ENCODE data around the gene CXCL11. TPM values are rescaled to one million over a fixed set of nuclear protein-coding genes. Genes with fewer than 3 reads are reported as not detected.

CXCL11 gene
- total RNA-seq, 1 experiment from 2014 or later = not detected

GRCh38 chr4:76011018-76011670, 24.7 kb downstream of the CXCL11 start:
- H2BK5ac ChIP-seq (ENCODE audit: insufficient read length, low read length) = no peak overlapping the region
- no peak for TF ChIP-seq CTCF (conservative IDR thresholded peaks at IDR 0.05)
- no peak overlapping the region for H2BK15ac ChIP-seq (ENCODE audit: low read depth, low read length)
- H2AFZ ChIP-seq (ENCODE audit: low read length) = peak overlapping the region; percentile 73
- Mint-ChIP-seq H3K4me1 (peaks cover 18 to 19% of the 10 kb centered on the region in 2 experiments), H3K36me3 (ENCODE audit: insufficient read depth in 1 of 3, low read depth in 3 of 3) (no peaks in the 10 kb centered on the region), H3K9me3 (no peaks in the 10 kb centered on the region), H3K27me3 (ENCODE audit: low read depth) (peaks cover 9% of the 10 kb centered on the region; the same call in 1 of the 2 replicates), H3K4me3 (no peak overlapping the region), H3K27ac (peak overlapping the region in 1 of 3 experiments; percentile 34; a peak in 2 of 7 replicates)
- no peak overlapping the region for H2BK12ac ChIP-seq (ENCODE audit: insufficient read length, low read depth, low read length)
- H3K56ac ChIP-seq (ENCODE audit: insufficient read length, low read depth, low read length) = no peak overlapping the region
- no peaks in the 10 kb centered on the region for H4K20me1 ChIP-seq (ENCODE audit: control insufficient read depth, insufficient read depth, insufficient read length)
- H3K9me3 ChIP-seq (ENCODE audit: control insufficient read depth, low read depth, low read length) = no peaks in the 10 kb centered on the region
- H3K9ac ChIP-seq (ENCODE audit: extremely low read depth, insufficient read length, low read length) = no peak overlapping the region
- no peak overlapping the region for H3K4ac ChIP-seq (ENCODE audit: low read depth, low read length)
- H2BK20ac ChIP-seq (ENCODE audit: low read depth, low read length, poor library complexity, severe bottlenecking) = no peak overlapping the region
- H4K91ac ChIP-seq (ENCODE audit: insufficient read length, low read depth, low read length) = no peak overlapping the region
- H3T11ph ChIP-seq (ENCODE audit: low read length) = no peak overlapping the region
- no peak overlapping the region for H3K14ac ChIP-seq (ENCODE audit: insufficient read depth, low read length)
- no peaks in the 10 kb centered on the region for H3K23me2 ChIP-seq (ENCODE audit: insufficient read length, low read depth, low read length, poor library complexity, severe bottlenecking)
- peaks cover 10% of the 10 kb centered on the region; the same call in 1 of the 2 replicates for H3K4me1 ChIP-seq (ENCODE audit: insufficient read depth, low read length)
- no peak overlapping the region for H2BK120ac ChIP-seq (ENCODE audit: low read depth, low read length, poor library complexity, severe bottlenecking)
- no peaks in the 10 kb centered on the region for H3K79me1 ChIP-seq (ENCODE audit: insufficient read depth, low read depth, low read length, poor library complexity, severe bottlenecking)
- no peaks in the 10 kb centered on the region for H3K27me3 ChIP-seq (ENCODE audit: insufficient read depth, low read length)
- no peak overlapping the region for H3K4me2 ChIP-seq (ENCODE audit: insufficient read depth, insufficient read length, low read length)
- H4K8ac ChIP-seq (replicated peaks; ENCODE audit: insufficient read length, low read depth, low read length) = no peak overlapping the region
- no peaks in the 10 kb centered on the region for H3K79me2 ChIP-seq (ENCODE audit: insufficient read depth, low read length)
- H3K27ac ChIP-seq (ENCODE audit: insufficient read length, low read depth, low read length) = no peak overlapping the region
- no peak overlapping the region for H2AK5ac ChIP-seq (ENCODE audit: insufficient read length, low read length)
- no CpG with 5 or more reads among the region's 31 CpGs for WGBS (ENCODE audit: extremely low coverage, insufficient read length, low lambda C conversion rate)
- H4K5ac ChIP-seq (ENCODE audit: insufficient read length, low read depth, low read length) = no peak overlapping the region
- H3K23ac ChIP-seq (ENCODE audit: insufficient read length, low read depth, low read length) = no peak overlapping the region
- no peak overlapping the region for H3K18ac ChIP-seq (ENCODE audit: insufficient read length, low read depth, low read length)
- DNase-seq = peak; percentile 31
